Fibroblast of lung (primary cell): ENCODE measurements around the gene WDR7.

Source experiments
- EZH2 ChIP-seq: IDR thresholded peaks from 2 replicates; pipeline ENCODE4 v1.5.1; 2012; ENCODE audit warnings: low read length, control low read depth, mild to moderate bottlenecking; ENCODE audit errors: missing control alignments
- TF ChIP-seq, protein P1 (sequence below), 2 donors: IDR thresholded peaks in 1 of 2; conservative IDR thresholded peaks in 1 of 2; 1 replicate in 1 of 2; 2 replicates in 1 of 2; pipeline ENCODE4 v1.5.1; 2011 to 2012; ENCODE audit warnings: low read length in 2 of 2, control low read depth in 1 of 2, inconsistent platforms in 1 of 2, low read depth in 1 of 2, mild to moderate bottlenecking in 1 of 2

DNA sequence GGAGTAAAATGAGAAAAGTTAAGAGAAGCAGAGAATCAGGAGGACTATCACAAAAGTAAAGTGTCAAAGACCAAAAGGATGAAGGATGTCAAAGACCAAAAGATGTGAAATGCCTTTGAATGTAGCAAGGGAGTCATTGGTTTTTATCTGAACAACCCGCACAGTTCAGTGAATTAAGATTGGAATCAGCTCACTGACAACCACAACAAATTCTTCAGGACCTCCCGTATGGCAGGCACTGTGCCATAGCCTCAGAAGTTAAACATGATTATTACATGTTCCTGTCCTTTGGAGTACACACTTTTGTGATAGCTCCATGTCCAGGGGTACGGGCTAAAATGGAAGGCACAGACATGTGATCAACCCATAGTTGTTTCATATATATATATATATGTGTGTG is 7.8 kb upstream of the WDR7 start:
- TF ChIP-seq, protein P1, sequence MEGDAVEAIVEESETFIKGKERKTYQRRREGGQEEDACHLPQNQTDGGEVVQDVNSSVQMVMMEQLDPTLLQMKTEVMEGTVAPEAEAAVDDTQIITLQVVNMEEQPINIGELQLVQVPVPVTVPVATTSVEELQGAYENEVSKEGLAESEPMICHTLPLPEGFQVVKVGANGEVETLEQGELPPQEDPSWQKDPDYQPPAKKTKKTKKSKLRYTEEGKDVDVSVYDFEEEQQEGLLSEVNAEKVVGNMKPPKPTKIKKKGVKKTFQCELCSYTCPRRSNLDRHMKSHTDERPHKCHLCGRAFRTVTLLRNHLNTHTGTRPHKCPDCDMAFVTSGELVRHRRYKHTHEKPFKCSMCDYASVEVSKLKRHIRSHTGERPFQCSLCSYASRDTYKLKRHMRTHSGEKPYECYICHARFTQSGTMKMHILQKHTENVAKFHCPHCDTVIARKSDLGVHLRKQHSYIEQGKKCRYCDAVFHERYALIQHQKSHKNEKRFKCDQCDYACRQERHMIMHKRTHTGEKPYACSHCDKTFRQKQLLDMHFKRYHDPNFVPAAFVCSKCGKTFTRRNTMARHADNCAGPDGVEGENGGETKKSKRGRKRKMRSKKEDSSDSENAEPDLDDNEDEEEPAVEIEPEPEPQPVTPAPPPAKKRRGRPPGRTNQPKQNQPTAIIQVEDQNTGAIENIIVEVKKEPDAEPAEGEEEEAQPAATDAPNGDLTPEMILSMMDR (conservative IDR thresholded peaks at IDR 0.05 in 1 of 2, IDR thresholded peaks at IDR 0.05 in 1 of 2; ENCODE audit: low read depth in 1 of 2, low read length in 2 of 2), result no peak
- no peak for TF ChIP-seq EZH2
